ENCODE measurements around the gene MRPS27.
A peak's percentile ranks its signal among the peaks of the same experiment; 100 is the strongest.
"Not testable (repeated sequence)": the region's sequence is repeated elsewhere in the genome, so short reads cannot be mapped to it uniquely, and the experiment has no call there.

Gene MRPS27

DNA sequence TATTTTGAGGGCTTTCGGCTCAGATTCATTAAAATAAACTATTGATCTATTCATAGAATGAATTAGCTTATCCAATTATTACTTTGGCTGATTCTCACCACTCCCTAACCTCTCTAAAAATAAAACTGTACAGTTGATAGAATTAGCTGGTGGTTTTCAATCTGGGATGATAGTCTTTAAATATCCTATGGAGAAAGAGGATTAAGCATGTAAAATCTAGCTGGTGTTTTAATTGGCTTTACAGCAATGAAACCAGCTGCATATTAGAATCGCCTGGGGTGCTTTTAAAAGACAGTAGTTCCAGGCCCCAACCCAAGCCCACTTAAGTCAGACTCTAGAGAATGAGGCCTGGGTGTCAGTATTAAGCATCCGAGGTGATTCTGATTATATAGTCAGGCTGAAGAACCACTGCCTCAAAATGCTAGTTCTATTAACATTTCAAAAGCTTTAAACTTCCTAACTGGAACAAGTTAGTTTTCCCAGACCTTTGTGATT is 117.7 kb downstream of the MRPS27 start:
- DNase-seq (ENCODE audit: low read depth in 3 of 3), result no peak

DNA sequence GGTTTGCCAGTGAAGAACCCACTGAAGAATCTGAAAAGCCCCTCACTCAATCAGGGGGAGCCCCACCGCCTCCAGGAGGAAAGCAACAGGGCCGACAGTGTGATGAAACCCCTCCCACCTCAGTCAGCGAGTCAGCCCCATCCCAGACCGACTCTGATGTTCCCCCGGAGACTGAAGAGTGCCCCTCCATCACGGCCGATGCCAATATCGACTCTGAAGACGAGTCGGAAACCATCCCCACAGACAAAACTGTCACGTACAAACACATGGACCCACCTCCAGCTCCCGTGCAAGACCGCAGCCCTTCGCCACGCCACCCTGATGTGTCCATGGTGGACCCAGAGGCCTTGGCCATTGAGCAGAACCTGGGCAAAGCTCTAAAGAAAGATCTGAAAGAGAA is 120.4 kb downstream of the MRPS27 start:
- DNase-seq (ENCODE audit: low read depth in 3 of 3), result no peak

DNA sequence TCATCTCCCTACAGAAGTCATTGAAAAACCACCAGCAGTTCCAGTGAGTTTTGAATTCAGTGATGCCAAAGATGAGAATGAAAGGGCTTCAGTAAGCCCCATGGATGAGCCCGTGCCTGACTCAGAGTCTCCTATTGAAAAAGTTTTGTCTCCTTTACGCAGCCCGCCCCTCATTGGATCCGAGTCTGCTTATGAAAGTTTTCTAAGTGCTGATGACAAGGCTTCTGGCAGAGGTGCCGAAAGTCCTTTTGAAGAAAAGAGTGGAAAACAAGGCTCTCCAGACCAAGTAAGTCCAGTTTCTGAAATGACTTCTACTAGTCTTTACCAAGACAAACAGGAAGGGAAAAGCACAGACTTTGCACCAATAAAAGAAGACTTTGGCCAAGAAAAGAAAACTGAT is 122.6 kb downstream of the MRPS27 start:
- DNase-seq (ENCODE audit: low read depth in 3 of 3), result no peak

DNA sequence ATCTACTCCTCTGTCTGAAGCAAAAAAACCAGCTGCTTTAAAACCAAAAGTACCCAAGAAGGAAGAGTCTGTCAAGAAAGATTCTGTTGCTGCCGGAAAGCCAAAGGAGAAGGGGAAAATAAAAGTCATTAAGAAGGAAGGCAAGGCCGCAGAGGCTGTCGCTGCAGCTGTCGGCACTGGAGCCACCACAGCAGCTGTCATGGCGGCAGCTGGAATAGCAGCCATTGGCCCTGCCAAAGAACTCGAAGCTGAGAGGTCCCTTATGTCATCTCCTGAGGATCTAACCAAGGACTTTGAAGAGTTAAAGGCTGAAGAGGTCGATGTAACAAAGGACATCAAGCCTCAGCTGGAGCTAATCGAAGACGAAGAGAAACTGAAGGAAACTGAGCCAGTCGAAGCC is 124.5 kb downstream of the MRPS27 start:
- no peak for DNase-seq (ENCODE audit: low read depth in 3 of 3)

DNA sequence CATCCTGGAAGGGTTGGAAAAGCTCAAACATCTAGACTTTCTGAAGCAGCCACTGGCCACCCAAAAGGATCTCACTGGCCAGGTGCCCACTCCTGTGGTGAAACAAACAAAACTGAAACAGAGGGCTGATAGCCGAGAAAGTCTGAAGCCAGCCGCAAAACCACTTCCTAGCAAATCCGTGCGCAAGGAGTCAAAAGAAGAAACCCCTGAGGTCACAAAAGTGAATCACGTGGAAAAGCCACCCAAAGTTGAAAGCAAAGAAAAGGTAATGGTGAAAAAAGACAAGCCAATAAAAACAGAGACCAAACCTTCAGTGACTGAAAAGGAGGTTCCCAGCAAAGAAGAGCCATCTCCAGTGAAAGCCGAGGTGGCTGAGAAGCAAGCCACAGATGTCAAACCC is 125.2 kb downstream of the MRPS27 start:
- peak in 2 of 3 donors; percentile 16 to 28 for DNase-seq (ENCODE audit: low read depth in 3 of 3)

DNA sequence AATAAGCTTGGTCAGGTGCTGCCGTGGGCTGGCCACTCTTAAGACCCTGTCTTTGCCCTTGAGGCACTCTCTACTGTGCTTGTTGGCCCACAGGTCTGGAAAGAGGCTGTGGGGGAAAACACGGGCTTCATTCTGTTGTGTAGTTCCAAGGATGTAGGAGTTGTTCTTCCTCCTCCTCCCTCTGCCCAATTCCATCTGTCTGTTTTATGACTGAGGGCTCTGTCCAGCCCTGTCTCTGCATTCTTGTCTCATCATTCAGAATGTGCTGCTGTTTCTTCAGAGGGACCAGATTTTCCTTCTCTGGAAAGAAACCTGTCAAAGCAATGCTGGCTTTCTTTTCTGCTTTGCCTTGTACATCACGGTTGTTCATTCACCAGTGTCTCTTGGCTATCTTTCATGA is 128.6 kb downstream of the MRPS27 start:
- DNase-seq (ENCODE audit: low read depth in 3 of 3), result no peak

DNA sequence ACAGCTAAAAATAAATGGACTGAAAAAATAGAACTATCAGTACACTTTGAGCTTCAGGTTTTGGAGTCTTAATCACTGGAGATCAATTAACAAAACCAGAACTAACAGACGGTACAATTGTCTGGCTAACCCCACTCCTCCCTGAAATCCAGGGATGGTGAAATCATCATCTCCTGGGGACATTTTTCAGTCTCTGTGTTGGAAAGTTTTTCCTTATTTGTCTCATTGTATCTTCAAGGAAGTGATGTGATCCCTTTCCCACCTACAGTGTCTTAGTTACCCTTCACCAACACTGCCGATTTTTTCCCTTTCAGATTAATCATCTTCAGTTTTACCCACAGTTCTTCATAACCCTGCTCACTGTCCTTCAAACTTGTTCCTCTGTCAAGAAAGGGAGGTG is 130.9 kb downstream of the MRPS27 start:
- DNase-seq (ENCODE audit: low read depth in 3 of 3), result no peak

DNA sequence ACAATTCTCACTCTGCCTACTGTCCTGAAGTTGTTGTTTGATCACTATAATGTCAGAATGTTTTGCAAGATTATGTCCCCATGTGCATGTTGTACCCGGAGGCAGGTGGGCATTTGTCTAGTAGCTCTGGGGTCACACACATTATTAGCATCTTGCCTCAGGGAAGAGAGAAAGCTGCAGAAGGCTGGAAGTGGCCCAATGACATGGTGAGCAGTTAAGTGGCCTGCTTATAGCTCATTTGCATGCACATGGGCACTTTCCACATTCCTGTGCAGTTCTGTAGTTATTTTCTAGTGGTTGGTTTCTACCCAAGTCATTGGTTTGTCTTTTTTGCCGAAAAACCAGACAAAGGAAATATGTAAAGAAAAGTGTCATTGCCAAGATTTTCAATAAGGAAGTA is 131.9 kb downstream of the MRPS27 start:
- DNase-seq (ENCODE audit: low read depth in 3 of 3), result no peak

DNA sequence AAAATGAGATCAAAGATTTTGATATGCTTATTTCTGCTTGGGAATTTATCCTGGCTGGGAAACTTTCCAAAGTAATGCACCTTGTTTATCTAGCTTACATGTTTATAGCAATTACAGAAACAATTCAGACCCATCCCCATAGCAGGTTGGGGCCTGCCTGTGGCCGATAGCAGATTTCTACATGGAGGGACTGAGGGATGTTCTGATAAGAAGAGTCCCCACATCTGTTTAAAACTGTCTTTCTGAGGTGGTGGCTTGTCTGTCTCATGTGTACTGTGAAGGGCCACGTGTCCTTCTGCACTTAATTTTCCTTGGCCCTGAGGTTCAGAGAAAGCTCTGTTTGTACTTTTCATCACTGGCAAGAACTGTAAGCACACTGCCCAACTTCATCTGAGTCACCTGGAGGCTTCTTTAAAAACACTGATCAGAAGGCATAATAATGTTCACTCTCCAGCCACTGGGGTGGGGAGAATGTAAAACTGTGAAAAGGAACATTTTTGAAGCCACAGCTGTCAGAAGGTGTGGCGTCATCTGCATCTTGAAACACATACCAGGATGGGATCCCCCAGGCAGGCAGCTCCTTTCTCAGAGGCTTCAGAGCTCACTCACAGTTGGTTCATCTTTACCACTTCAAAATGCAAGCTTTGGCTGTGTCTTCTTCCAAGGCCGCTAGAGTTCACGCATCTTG is 132.5 kb downstream of the MRPS27 start:
- DNase-seq (ENCODE audit: low read depth in 3 of 3), result no peak

DNA sequence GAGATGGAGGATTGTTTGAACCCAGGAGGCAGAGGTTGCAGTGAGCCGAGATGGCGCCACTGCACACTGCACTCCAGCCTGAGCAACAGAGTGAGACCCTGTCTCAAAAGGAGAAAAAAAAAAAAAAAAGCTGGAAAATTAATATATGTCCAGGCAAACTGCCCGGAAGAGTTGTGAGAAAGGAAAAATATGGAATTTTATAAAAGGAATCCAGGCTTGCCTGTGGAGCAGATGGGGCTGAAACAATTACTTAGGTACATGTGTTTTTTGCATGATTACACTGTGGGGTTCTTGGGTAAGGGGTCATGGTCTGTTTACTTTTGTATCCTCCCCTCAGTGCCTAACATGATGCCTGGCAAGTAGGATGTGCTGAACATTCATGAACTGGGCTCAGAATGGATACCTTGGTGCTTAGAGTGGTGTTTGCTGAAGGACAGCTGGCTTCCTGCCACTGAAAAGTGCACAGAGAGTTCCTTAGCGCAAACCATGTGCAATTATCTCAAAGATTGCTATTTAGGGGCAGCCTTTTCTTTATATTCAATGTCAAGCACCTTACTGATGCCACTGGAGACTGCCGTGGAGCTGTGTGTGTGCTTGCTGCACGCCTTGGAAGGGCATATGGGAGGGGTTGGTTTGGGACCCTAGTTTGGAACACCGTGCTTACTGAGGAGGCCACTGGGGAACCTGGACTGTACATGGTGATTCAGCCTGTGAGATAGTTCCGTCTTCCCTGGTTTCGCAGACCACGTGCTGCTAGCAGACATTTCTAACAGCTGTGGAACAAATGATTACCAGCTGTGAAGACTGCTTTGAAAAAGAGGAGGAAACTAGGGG is 134.3 kb downstream of the MRPS27 start:
- DNase-seq (ENCODE audit: low read depth in 3 of 3), result no peak

DNA sequence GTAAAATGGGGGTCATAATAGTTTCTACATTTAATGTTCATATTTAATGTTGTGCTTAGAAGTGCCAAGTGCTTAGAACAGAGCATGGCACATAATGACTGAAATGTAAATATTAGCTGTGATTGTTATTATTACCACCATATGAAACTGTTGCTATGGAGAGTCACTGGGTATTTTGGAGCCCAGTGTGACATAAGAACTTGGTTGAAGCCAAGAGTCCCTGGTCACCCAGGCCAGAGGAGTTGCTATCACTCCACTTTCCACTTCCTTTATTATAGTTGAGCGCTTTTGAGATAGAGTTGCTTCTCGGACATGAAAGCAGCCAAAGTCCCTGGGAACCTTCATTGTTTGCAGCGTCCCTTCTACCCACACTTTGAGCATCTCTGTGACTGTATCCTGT is 135.6 kb downstream of the MRPS27 start:
- no peak for DNase-seq (ENCODE audit: low read depth in 3 of 3)

DNA sequence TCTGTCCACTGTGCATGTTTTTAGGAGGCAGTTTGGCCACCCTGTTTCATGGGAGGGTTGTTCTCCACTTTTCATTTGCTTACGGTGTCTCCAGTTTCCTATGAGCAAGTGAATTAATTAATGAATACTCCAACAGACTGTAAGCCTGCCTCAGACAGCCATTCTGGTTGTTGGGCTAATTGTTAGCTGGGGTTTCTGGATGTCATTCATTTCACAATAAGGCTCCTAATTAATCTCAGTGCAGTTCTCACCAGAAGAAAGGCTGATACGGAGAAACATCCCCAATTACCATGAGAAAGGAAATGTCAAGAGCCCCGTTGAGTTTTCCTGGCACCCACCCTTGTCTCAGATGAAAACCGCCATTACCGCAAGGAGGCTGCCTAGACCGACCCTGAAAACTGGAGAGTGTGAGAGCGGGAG is 136.9 kb downstream of the MRPS27 start:
- no peak for DNase-seq (ENCODE audit: low read depth in 3 of 3)

DNA sequence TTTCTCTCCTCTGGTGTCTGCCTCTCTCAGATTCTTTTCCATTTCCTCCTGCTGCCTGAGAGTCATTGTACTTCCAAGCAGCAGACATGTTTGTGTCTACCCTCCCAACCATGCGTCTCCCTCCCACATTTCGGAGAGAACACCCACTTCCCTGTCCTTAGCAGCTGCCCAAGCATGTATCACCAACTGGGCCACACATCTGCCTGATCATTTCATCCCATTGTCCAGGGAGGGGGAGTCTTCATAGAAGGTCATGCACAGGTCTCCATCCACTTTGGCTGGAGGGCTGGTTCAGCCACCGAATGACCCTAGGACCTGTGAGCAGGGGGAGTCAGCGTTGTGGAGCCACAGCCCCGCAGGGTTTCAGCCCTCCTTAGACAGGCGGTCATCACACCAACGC is 137.4 kb downstream of the MRPS27 start:
- no peak for DNase-seq (ENCODE audit: low read depth in 3 of 3)

DNA sequence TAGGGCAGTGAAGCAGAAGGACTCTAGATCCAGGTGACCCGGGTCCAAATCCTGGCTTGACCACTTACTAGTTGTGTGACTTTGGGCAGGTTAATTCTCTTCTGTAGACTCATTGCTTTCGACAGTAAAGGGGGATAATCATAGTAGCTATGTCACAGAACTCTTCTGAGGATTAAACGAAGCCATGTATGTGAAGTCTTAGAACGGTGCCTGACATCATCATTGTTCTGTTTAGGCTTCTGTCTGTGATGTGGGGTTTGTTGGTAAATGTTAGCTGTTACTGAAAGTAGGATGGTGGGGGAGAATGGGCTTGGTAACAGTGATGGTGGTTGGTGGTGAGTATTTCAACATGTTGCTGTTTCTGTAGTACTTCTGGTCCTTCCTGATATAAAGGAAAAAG is 139.1 kb downstream of the MRPS27 start:
- no peak for DNase-seq (ENCODE audit: low read depth in 3 of 3)

DNA sequence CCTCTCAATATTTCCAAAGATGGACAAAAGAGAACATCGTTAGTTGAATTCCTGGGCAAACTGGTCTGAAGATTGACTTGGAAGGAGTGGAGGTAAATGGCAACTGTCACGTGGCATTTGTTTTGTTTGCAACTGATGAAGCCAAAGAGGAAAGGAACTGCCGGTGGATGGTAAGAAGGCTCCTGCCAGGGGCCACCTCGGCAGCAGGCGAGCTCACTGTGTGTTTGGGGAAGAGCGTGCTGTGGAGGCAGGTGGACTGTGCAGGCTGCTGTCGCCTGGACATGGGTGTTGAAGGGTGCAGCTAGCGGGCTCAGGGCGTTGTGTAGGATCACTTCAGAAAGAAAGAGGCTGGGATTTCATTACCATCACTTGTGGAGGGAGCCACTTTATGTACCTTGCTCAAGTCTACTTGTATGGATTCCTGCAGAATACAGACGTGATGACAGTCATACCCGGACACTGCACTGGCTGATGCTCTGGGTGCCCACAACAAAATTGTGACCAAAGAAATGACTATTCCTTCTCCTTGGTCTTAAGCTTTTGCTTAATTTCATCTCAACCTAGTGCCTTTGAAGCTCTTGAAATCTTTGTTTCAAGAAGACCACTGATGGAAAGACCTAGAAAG is 140.1 kb downstream of the MRPS27 start:
- no peak for DNase-seq (ENCODE audit: low read depth in 3 of 3)

DNA sequence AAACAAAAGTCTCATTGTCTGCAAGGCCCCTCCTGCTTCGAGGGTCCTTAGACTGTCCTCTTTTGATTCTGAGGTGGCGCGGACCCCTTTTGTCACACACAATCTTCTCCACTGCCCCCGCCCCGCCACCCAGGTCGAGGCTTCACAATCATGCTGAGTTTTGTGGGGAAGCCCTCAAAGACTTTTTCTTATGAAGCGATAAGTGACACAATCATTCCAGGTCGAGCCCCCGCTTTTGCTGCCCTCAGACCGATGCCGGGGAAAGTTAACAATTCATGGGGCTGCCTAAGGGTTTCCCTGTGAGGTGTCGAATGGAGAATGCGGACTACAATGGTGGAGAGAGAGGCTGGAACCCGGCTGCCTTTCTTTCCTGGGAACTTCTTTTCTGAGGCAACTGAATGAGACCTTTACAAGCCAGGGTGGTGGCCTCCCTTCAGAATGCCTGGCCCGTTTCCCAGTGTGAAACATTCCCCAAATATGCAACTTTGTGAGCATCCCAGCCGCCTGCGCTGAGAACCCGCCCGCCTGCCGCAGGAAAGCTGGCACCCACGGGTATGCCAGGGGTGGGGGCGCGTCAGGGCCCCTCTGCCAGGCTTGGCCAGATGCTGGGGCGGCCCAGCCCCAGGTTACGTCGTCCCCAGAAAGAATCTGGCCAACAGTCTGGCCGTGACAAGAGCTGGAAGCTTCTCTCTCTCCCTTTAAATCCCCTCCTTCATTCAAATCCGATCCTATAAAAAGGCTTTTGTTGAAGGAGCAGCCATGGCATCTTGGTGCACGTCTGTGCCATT is 140.8 kb downstream of the MRPS27 start:
- DNase-seq (ENCODE audit: low read depth in 3 of 3), result no peak

DNA sequence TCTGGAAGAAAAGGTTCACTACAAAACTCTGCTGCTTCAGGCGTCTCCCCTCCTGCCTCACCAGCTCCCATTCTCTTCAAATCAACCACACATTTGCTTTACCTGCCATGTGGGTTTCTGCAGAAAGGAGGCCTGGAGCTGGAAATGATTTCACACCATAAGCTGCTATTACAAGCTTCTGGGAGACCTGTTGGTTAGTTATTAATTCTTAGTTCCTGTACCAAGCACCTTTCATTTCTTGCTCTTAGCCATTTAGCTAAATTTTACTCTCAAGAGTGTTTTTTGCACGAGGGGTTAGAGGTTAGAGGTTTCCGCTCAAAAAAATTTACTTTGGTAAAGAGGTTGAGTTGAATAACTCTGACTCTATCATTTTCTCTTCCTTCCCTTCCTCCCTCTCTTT is 142.5 kb downstream of the MRPS27 start:
- DNase-seq (ENCODE audit: low read depth in 3 of 3), result no peak

DNA sequence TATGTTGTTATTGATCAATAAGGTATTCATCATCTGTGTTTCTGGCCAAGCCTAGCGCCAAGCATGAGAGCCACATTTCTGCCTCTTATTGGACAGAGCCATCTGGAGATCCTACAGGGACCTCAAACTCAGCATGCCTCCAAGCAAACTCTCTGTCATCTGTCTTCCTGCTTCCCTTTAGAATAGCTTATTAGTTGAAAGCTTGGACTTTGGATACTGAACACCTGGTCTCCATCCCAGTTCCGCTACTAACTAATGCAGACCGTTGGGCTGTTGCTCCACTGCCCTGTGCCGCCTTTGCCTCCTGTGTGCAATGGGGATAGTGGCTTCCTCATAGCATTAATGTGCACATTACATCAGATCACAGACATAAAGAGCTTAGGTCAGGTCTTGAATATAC is 147.3 kb downstream of the MRPS27 start:
- no peak for DNase-seq (ENCODE audit: low read depth in 3 of 3)

DNA sequence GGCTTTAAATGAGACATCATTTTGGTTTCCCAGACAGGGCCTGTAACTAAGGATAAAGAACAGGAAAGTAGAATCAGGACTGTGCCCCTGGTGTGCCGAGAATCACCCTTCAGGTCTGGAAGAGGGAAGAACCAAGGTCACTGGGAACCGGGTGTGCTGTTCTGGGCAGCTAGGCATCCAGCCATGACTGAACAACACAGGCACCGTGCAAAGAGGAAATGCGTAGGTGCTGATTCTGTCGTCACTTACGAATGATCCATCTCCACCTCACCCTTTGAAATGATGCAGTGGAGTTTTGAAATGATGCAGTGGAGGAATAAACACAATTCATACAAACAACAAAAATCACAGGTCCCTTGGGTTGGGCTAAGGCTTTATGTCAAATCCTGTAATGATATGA is 148.4 kb downstream of the MRPS27 start:
- peak in 1 of 3 donors; percentile 6 for DNase-seq (ENCODE audit: low read depth in 3 of 3)

DNA sequence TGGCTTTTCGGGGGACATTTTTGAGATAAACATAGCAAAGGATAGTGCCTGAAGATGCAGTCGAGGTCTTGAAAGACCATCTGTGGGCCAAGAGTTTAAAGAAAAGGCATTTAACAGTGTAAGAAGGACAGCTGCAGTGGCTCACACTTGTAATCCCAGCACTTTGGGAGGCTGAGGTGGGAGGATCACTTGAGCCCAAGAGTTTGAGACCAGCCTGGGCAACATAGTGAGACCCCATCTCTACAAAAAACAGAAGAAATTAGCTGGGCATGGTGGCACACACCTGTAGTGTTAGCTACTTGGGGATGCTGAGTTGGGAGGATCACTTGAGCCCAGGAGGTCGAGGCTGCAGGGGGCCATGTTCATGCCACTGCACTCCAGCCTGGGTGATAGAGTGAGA is 148.9 kb downstream of the MRPS27 start:
- DNase-seq (ENCODE audit: low read depth in 3 of 3), result not testable (repeated sequence)

DNA sequence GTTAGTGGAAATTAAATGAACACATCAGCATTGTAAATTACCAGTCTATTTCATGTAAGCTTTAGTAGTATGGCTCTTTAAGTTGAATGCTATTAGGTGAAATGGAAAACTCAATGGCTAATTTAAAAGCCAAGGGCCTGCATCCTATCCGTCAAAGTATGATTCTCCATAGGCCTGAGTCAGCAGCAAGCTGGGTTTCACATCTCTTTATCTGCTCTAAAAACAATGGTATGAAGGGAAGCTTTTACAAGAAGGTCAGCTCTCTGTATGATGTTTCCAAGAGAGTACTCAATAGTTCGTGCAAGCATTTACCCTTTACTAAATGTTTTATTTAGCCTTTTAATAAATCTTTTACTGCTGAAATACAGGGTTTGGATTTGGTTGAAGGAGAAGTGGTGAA is 149.9 kb downstream of the MRPS27 start:
- no peak for DNase-seq (ENCODE audit: low read depth in 3 of 3)

All from stimulated activated CD4-positive, alpha-beta T cell treated with anti-CD3 and anti-CD28 coated beads, TNF-alpha, amount 100 ng/mL, for 48 hours (primary cell).